Hematopoietic multipotent progenitor cell (in vitro differentiated cells): ENCODE measurements around the gene BLVRB. TPM values are rescaled to one million over a fixed set of nuclear protein-coding genes. Genes with fewer than 3 reads are reported as not detected.
"Not testable (repeated sequence)": the region's sequence is repeated elsewhere in the genome, so short reads cannot be mapped to it uniquely, and the experiment has no call there.

Experiments used
- DNase-seq, 3 donors: peaks; one replicate each; pipeline ENCODE4 v3.0.0-alpha.2; 2011 to 2015; ENCODE audit warnings: low read depth in 2 of 3, low spot score in 2 of 3
- small RNA-seq: library from RNA; depleted of rRNA; stranded (forward); fragments of <200 nt; gene quantifications from one replicate; pipeline ENCODE3, GENCODE V24; 2012
- total RNA-seq: library from RNA; depleted of rRNA; stranded (reverse); fragments of >200 nt; gene quantifications from one replicate; pipeline ENCODE4 v1.2.3, GENCODE V29; 2012

The BLVRB gene
- total RNA-seq, 1 donor: 150 TPM

GRCh38 chr19:40410030-40410389, 55.5 kb downstream of the BLVRB start:
- DNase-seq: peak in 1 of 3 donors; percentile 26

- not testable (repeated sequence) for DNase-seq
These were observed 57.0 kb downstream of the BLVRB start for GRCh38 chr19:40408598-40408925.

- DNase-seq: peak in 2 of 3 donors; percentile 21 to 35
These were observed 57.6 kb downstream of the BLVRB start for GRCh38 chr19:40407714-40408597.

- peak; percentile 30 to 89 (median 86) for DNase-seq
These were observed 62.1 kb downstream of the BLVRB start for GRCh38 chr19:40403262-40403984.

- no peak for DNase-seq
These were observed 65.0 kb downstream of the BLVRB start for GRCh38 chr19:40400559-40400958.

- DNase-seq: peak in 2 of 3 donors; percentile 76 to 82
These were observed 67.0 kb downstream of the BLVRB start for GRCh38 chr19:40398417-40399131.

Small RNAs within 50 kb of the gene (small RNA-seq; reads per million reads assigned to genes)
- gene RF00017: not detected

Other genes starting within 250 kb of the BLVRB start
- gene TTC9B, start 247.4 kb downstream of the BLVRB start, total RNA-seq: under 0.01 TPM
- gene CCNP, start 239.1 kb downstream of the BLVRB start, total RNA-seq: 0.27 TPM
- gene AKT2, start 180.4 kb downstream of the BLVRB start, total RNA-seq: 112 TPM
- 12.1 TPM for gene C19orf47, start 117.3 kb downstream of the BLVRB start, total RNA-seq
- gene PLD3, start 117.0 kb downstream of the BLVRB start, total RNA-seq: 229 TPM
- gene HIPK4, start 75.6 kb downstream of the BLVRB start, total RNA-seq: 0.27 TPM
- 2.2 TPM for gene PRX, start 52.4 kb downstream of the BLVRB start, total RNA-seq
- gene SERTAD1, start 39.8 kb downstream of the BLVRB start, total RNA-seq: 19.1 TPM
- gene SERTAD3, start 21.4 kb downstream of the BLVRB start, total RNA-seq: 19.1 TPM
- 0.27 TPM for gene SPTBN4, start 1.3 kb upstream of the BLVRB start, total RNA-seq
- 91.3 TPM for gene SHKBP1, start 111.1 kb upstream of the BLVRB start, total RNA-seq
- gene LTBP4, start 135.6 kb upstream of the BLVRB start, total RNA-seq: 103 TPM
- gene NUMBL, start 224.9 kb upstream of the BLVRB start, total RNA-seq: 18.3 TPM